Measurements from ENCODE around the gene CCL3.
"Not testable (repeated sequence)": the region's sequence is repeated elsewhere in the genome, so short reads cannot be mapped to it uniquely, and the experiment has no call there.

Gene CCL3

GRCh38 chr17:36083691-36084090 lies 6.3 kb downstream of the CCL3 start:
- not testable (repeated sequence) for DNase-seq

GRCh38 chr17:36082482-36083120 lies 7.3 kb downstream of the CCL3 start:
- DNase-seq, result peak; percentile 34

- not testable (repeated sequence) for DNase-seq
Measured at GRCh38 chr17:36081681-36082471, 8.1 kb downstream of the CCL3 start.

- DNase-seq, result no peak
Measured at GRCh38 chr17:36074365-36074764, 15.6 kb downstream of the CCL3 start.

GRCh38 chr17:36072431-36073121 lies 17.4 kb downstream of the CCL3 start:
- DNase-seq, result peak; percentile 80

GRCh38 chr17:36071751-36072150 lies 18.2 kb downstream of the CCL3 start:
- no peak for DNase-seq

- no peak for DNase-seq
Measured at GRCh38 chr17:36070427-36070826, 19.5 kb downstream of the CCL3 start.

GRCh38 chr17:36069136-36069535 lies 20.8 kb downstream of the CCL3 start:
- no peak for DNase-seq

- DNase-seq, result no peak
Measured at GRCh38 chr17:36068524-36068923, 21.4 kb downstream of the CCL3 start.

- DNase-seq, result no peak
Measured at GRCh38 chr17:36066365-36066985, 23.5 kb downstream of the CCL3 start.

- DNase-seq, result no peak
Measured at GRCh38 chr17:36063786-36064541, 26.0 kb downstream of the CCL3 start, which contains the start of gene CCL18. TSS of gene CCL18 (plus strand) at chr17:36064272. CDS start at chr17:36064343, 71 bp downstream.

- DNase-seq, result no peak
Measured at GRCh38 chr17:36060816-36061215, 29.1 kb downstream of the CCL3 start.

GRCh38 chr17:36059406-36059805 lies 30.5 kb downstream of the CCL3 start:
- no peak for DNase-seq

- DNase-seq, result no peak
Measured at GRCh38 chr17:36057911-36058310, 32.0 kb downstream of the CCL3 start.

GRCh38 chr17:36055921-36056520 lies 33.9 kb downstream of the CCL3 start:
- no peak for DNase-seq

GRCh38 chr17:36055171-36055570 lies 34.8 kb downstream of the CCL3 start:
- no peak for DNase-seq

- DNase-seq, result no peak
Measured at GRCh38 chr17:36049643-36050042, 40.3 kb downstream of the CCL3 start.

GRCh38 chr17:36048066-36048465 lies 41.9 kb downstream of the CCL3 start:
- no peak for DNase-seq

Data from stimulated activated CD4-positive, alpha-beta T cell treated with anti-CD3 and anti-CD28 coated beads, Interleukin-4, amount 100 ng/mL, for 24 hours (primary cell).